Measurements from ENCODE around the gene CHMP4A.

GRCh38 chr14:24252289-24253124 lies 39.2 kb upstream of the CHMP4A start:
- TF ChIP-seq E4F1 (CRISPR knock-in tag; IDR thresholded peaks at IDR 0.05; ENCODE audit: borderline replicate concordance) (no peak), GATA2 (CRISPR knock-in tag; IDR thresholded peaks at IDR 0.05) (no peak), EP300 (IDR thresholded peaks at IDR 0.05; ENCODE audit: low read length) (no peak), POLR2AphosphoS5 (IDR thresholded peaks at IDR 0.05; ENCODE audit: control insufficient read depth, insufficient read depth, low read depth, low read length) (no peak), GMEB1 (CRISPR knock-in tag; IDR thresholded peaks at IDR 0.05) (no peak), RAD51 (IDR thresholded peaks at IDR 0.05; ENCODE audit: borderline replicate concordance, low read depth) (no peak), CTCF (IDR thresholded peaks at IDR 0.05 in 2 of 3, conservative IDR thresholded peaks at IDR 0.05 in 1 of 3; ENCODE audit: insufficient read depth in 2 of 3, low read depth in 1 of 3, low read length in 3 of 3) (no peak)

All from K562 (cell line).